DMS153 (cell line): ENCODE results near the gene RTN4IP1.

Experiments used
- DNase-seq: peaks from one replicate; lab custom pipeline; 2025; lab: John Stamatoyannopoulos, UW

The RTN4IP1 gene, protein sequence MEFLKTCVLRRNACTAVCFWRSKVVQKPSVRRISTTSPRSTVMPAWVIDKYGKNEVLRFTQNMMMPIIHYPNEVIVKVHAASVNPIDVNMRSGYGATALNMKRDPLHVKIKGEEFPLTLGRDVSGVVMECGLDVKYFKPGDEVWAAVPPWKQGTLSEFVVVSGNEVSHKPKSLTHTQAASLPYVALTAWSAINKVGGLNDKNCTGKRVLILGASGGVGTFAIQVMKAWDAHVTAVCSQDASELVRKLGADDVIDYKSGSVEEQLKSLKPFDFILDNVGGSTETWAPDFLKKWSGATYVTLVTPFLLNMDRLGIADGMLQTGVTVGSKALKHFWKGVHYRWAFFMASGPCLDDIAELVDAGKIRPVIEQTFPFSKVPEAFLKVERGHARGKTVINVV

DNA sequence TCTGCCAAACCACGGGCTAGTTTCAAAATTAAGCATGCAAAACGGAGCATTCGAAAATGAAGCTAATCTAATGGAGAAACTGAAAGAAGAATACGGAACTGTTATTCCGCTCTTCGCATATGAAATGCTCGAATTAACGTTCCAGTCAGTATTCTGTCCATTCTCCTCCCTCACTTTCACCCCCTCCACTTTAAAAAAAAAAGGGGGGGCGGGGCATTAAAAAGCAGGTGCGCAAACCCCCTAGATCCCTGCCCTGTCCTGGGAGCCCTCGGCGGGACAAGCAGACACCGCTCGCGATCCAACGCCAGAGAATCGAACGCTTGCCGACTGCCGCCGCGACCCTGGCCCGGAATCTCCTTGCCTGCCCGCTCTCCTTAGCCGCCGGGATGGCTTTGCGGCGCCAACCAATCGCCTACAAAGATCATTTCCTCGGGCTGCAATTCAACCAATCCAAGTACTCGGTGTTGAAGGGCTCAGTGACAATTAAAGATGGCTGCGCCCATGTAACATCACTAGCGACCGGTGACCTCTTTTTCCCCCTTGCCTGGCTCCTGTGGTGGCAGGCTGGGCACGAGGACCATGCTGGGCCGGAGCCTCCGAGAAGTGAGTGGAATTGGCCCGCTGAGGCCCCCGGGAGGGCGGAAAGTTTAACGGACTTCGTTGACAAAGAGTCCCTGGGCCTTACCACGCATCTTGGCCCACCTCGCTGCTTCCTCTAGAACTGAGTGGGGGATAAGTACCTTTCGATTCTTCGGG is at the start of gene RTN4IP1, which contains the start of gene QRSL1:
Gene RTN4IP1, minus strand, starts transcription at position 396 of the 756 bp plus-strand sequence. CDS start 477 bp downstream, outside the sequence.
Gene QRSL1, plus strand, starts transcription at position 476 of the 756 bp plus-strand sequence. Its CDS starts 104 bp downstream, at position 580.
- DNase-seq: peak; percentile 90

DNA sequence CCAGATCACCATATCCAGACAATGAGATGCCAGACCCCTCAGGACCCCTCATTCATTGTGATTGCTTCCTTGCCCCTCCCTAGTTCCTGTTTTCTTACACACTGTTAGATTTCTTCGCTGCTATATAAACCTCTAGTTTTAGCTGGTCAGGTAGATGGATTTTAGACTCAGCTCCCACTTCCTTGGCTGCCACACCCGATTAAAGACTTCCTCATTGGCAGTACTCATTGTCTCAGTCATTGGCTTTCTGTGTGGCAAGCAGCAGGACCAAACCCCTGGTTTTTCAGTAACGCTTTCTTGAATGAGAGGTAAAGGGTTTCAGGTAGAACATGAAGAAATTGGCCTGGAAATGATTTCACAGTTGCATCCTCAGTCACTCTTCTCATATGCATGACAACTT is 48.0 kb upstream of the RTN4IP1 start:
- DNase-seq: no peak

DNA sequence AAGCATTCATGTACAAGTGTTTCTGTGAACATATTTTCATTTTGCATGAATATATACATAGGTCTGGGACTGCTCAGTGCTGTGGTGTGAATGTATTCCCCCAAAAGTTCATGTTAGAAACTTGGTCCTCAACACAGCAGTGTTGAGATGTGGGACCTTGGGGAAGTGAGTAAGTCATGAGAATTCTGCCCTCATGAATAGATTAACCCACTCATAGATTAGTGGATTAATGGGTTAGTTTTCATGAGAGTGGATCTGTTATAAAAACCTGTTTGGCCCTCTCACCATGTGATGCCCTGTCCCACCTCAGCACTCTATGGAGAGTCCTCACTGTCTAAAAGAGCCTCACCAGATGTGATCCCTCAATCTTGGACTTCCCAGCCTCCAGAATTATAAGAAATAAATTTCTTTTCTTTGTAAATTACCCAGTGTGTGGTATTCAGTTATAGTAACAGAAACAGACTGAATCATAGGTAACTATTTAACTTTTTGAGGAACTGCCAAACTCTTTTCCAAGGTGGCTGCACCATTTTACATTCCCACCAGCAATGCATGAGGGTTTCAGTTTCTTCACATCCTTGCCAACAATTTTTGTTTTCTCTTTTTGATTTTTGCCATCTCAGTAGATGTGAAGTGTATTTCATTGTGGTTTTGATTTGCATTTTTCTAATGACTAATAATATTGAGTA is 45.4 kb upstream of the RTN4IP1 start:
- DNase-seq: no peak

DNA sequence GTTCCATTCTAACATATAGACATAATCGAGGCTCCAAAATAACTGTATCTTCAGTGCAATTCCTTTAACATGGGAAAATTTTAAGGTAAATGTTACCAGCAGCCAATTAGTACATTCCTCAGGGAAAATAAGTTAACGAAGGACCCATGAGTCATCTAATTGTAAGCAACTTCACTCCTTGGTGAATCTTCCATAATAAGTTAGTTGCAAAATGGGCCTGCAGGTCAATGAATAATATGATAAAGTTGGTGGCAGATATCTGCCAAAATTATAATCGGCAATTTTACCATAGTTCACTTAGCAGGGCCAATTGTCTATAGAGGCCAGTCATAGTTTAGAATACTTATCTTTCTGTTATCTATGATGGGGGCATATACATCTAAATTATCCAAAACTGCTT is 42.4 kb upstream of the RTN4IP1 start:
- DNase-seq: no peak

DNA sequence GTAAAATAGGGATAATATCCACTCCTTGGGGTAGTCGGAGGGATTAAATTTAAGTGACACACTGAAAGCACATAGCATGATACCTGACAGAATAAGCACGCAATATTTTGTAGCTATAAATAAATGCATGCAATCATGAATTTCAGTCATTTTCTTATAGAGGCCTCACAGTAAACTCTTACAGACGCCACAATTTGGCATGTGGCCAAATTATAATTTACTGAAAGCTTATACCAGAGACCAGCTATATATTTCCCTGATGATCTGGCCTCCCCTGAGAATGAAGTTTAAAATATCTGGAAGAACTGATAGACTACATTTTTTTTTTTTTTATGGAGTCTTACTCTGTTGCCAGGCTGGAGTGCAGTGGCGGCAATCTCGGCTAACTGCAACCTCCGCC is 40.9 kb upstream of the RTN4IP1 start:
- no peak for DNase-seq

- DNase-seq: no peak
Measured at GRCh38 chr6:106667022-106667402, 37.7 kb upstream of the RTN4IP1 start.

DNA sequence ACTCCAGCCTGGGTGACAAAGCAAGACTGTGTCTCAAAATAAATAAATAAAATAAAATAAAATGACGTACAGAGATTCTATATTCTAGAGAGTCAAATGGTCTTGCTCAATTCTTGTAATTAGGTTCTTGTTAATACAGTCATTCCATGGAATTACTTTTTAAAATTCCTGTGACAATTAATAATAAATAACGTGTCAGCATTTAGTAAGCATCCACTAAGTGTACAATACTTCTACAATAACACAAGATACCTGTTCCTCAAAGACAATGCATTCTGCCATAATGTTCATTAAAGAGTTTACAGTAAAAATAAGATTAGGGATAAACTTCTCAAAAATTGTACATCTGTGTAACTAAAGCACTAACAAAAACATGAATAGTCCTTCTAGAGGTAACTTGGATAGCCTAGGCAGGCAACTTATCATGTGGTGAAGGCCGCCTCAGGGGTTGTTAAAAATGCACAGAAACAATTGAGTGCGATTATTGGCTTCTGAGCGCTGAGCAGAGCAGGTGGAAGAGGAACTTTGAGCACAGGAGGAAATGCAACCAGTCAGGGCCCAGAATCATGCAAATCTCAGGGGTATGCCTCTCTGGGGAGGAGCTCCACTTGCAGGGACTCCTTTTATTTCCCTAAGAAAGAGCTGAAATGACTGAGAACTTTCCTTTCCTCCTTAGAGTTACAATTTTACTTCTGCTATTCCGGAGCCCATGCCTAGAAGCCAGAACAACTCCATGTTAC is 37.2 kb upstream of the RTN4IP1 start:
- DNase-seq: no peak

DNA sequence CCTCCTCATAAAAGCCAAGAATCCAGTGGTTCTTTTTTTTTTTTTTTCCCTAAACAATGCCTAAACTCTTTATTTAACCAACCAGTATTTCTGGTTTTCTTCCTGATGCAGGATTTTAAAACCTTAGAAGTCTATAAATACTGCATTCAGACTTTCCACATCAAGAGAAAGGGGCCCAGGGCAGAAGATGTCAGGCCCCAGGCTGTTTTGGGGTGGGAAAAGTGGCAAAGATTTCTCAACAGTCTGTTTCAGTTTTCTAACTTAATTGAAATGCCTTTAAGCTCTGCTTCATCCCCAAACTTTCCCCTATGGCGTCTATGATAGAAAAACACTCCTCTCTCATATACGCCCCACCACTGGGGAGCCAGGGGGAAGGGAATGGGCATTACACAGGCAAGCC is 33.2 kb upstream of the RTN4IP1 start:
- no peak for DNase-seq

DNA sequence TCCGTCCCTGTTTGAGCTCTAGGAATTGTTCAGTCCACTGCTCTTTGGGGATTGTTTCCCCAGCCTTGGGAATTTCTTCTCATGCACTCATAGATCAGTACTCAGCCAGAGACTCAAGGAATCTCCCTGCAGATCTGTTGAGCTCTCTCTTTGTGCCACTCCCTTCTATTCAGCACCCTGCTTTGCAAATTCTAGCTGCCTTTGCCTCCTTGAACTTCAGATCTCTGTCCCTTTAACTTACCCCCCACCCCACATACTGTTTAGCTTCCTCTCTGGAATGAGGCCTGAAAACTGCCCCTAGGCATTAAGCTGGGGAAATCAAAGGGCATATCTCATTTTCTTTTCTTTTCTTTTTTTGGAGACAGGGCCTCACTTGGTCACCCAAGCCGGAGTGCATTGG is 30.6 kb upstream of the RTN4IP1 start:
- no peak for DNase-seq

DNA sequence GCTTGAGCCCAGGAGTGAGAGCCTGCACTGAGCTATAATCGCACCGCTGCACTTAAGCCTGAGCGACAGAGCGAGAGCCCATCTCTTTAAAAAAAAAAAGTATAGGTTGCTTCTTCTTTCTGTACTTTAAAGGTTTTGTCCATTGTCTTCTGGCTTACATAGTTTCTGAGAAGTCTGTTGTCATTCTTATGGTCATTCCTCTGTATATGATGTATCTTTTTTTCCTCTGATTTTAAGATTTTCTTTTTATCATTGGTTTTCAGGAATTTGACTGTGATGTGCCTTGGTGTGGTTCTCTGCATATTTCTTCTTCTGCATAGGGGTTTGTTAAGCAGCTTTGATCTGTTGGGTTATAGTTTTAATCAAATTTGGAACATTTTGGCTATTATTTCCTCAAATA is 29.2 kb upstream of the RTN4IP1 start:
- no peak for DNase-seq

DNA sequence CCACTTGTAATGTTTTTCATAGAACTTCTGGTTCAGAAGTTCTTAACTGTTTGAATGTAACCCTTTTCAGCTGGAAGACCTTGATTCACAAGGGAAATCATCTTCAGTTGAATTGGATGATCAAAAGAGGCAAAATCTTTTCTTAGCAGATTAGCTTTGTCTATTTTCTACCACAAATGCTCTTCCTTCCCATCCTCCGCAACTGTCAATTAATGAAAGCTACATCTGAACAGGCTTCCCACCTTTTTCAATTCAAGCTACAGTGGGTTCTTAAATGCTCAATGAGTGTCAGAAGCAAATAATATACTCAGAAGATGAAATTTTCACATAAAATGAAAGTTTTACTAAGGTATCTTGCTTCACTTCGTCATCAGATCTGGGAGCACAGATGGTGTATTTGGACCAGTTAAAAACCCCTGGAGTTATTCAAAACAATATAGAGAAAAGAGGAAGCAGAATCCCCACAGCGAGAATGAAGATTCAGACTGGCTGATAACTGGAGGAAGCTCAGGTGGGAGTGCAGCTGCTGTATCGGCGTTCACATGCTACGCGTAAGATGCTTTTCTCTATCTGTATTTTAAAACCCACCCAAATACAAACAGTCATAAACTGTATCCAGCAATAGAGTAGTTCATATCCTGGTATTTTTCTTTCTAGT is 19.5 kb upstream of the RTN4IP1 start:
- DNase-seq: no peak

- no peak for DNase-seq
Measured at GRCh38 chr6:106643061-106643460, 13.8 kb upstream of the RTN4IP1 start.

DNA sequence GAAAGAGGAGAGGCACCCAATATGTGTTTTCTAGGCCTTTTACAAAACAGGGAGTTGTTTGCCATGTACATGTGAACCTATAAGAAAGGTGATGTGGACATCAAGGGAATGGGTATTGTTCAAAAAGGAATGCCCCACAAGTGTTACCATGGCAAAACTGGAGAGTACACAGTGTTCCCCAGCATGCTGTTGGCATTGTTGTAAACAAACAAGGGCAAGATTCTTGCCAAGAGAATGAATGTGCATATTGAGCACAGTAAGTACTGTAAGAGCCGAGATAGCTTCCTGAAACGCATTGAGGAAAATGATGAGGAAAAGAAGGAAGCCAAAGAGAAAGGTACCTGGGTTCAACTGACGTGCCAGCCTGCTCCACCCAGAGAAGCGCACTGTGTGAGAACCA is 13.2 kb upstream of the RTN4IP1 start:
- DNase-seq: no peak

- DNase-seq: no peak
Measured at GRCh38 chr6:106639812-106640211, 10.5 kb upstream of the RTN4IP1 start.

GRCh38 chr6:106637717-106638341 is 8.5 kb upstream of the RTN4IP1 start:
- DNase-seq: no peak

DNA sequence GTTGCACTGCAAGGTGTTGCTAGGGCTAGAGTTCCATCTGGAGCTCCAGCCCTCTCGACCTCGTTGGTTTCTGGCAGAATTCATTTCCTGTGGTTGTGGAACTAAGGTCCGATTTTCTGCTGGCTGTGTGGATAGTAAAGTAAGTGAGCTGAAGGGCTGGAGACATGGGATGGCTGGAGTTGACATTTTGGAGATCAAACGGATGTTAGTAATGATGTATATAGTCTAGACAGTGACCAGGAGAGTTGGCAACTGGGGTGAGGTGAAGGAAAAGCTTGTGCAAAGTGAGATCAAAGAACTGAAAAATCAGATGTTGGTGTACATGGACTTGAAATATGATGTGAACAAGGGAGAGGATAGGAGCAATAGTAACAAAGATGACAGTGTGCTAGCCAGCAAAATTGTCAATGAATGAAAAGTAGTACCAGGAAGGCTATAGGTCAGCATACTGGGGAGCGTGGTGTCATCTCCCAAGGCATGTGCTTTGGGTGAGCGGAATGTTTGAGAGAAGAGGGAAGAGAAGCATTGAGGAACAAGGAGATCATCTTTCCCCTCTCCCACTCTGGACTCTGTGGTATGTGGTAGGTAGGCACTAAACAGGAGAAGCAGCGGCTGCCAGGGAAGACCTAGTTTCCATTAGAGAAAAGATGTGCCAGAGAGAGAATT is 7.9 kb upstream of the RTN4IP1 start:
- DNase-seq: no peak

- DNase-seq: no peak
Measured at GRCh38 chr6:106634565-106634964, 5.3 kb upstream of the RTN4IP1 start.

DNA sequence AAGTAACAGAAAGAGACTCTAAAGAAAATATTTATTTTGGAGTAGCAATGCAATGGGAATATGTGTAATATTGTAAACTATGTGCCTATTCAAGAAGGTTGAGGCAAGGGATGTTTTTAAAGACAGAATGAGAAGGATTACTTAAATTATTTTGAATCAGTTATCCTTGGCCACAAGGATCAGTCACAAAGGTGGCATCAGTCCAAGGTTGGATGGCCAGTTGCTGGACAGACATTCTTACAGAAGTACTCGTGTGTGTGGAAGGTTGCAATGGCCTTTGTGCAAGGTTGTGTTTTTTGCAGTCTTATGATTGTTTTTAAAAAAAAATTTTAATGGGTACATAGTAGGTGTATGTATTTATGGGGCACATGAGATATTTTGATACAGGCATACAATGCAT is 2.0 kb upstream of the RTN4IP1 start:
- DNase-seq: no peak

GRCh38 chr6:106630366-106630765 is 1.1 kb upstream of the RTN4IP1 start:
- DNase-seq: no peak

- no peak for DNase-seq
Measured at GRCh38 chr6:106629859-106630163, 513 bp upstream of the RTN4IP1 start.

GRCh38 chr6:106628658-106629102 is 618 bp downstream of the RTN4IP1 start:
- no peak for DNase-seq
